IMR-90 (cell line): ENCODE data around the gene CNTFR. TPM values are rescaled to one million over a fixed set of nuclear protein-coding genes. Genes with fewer than 3 reads are reported as not detected.

Source experiments
- ATAC-seq: fragments of 200-7000 bp; cut with Tn5 transposase; 2 replicates; pipeline ENCODE4 v1.9.1; 2020; ENCODE audit warnings: low read depth, mild to moderate bottlenecking, moderate library complexity
- BruUV-seq: library from RNA; stranded (reverse); fragments of 400-500 nt; replicated peaks from 2 replicates; lab custom pipeline; 2021; lab: Mats Ljungman, UMichigan
- CTCF ChIA-PET: fragments of 300-600 bp; formaldehyde crosslinking; extraction: SDS; loops from one replicate; lab custom pipeline; 2021; ENCODE audit warnings: antibody characterized with exemption; lab: Yijun Ruan, JAX
- POLR2A ChIA-PET: fragments of 300-600 bp; sonication (Branson Sonifier 250); formaldehyde crosslinking; loops from one replicate; lab custom pipeline; 2022; ENCODE audit warnings: antibody characterized with exemption; ENCODE audit not compliant: unreplicated experiment; lab: Charles Lee
- DNase-seq: peaks from one replicate; pipeline ENCODE4 v3.0.0; 2013
- H2AFZ ChIP-seq: replicated peaks from 2 replicates; pipeline ENCODE3; 2013; ENCODE audit warnings: low read length, mild to moderate bottlenecking; ENCODE audit not compliant: poor library complexity
- H2AK5ac ChIP-seq: 2 replicates; pipeline ENCODE4 v1.6.1; 2013; ENCODE audit warnings: low read depth, low read length, inconsistent platforms
- H2AK9ac ChIP-seq: replicated peaks from 2 replicates; pipeline ENCODE3; 2013; ENCODE audit warnings: mild to moderate bottlenecking, low read depth, low read length, moderate library complexity; ENCODE audit not compliant: poor library complexity
- H2BK120ac ChIP-seq: 2 replicates; pipeline ENCODE4 v1.6.1; 2013; ENCODE audit warnings: low read depth, low read length, inconsistent platforms
- H2BK15ac ChIP-seq: 3 replicates; pipeline ENCODE4 v1.6.1; 2013; ENCODE audit warnings: low read depth, low read length, inconsistent platforms
- H2BK20ac ChIP-seq: 2 replicates; pipeline ENCODE4 v1.6.1; 2013; ENCODE audit warnings: low read depth, mild to moderate bottlenecking, inconsistent platforms, low read length, moderate library complexity
- H2BK5ac ChIP-seq: 2 replicates; pipeline ENCODE4 v1.6.1; 2013; ENCODE audit warnings: mild to moderate bottlenecking, low read depth, low read length, inconsistent platforms; ENCODE audit not compliant: poor library complexity, severe bottlenecking
- H3K14ac ChIP-seq: replicated peaks from 2 replicates; pipeline ENCODE4 v1.6.1; 2013; ENCODE audit warnings: low read depth, low read length, inconsistent platforms
- H3K18ac ChIP-seq: 2 replicates; pipeline ENCODE4 v1.6.1; 2013; ENCODE audit warnings: low read depth, low read length, control low read depth
- H3K23ac ChIP-seq: 2 replicates; pipeline ENCODE4 v1.6.1; 2013; ENCODE audit warnings: low read depth, low read length, inconsistent platforms
- H3K27ac ChIP-seq: 2 replicates; pipeline ENCODE4 v1.5.1; 2013; ENCODE audit warnings: mild to moderate bottlenecking, control low read depth, low read length; ENCODE audit not compliant: insufficient read depth
- H3K27me3 ChIP-seq: 2 replicates; pipeline ENCODE4 v1.6.1; 2013; ENCODE audit warnings: low read length; ENCODE audit not compliant: control insufficient read depth, insufficient read depth
- H3K36me3 ChIP-seq: 2 replicates; pipeline ENCODE4 v1.6.1; 2013; ENCODE audit warnings: low read length, mixed read lengths; ENCODE audit not compliant: control insufficient read depth, insufficient read depth
- H3K4ac ChIP-seq: 2 replicates; pipeline ENCODE4 v1.6.1; 2013; ENCODE audit warnings: low read depth, low read length, inconsistent platforms
- H3K4me1 ChIP-seq: 2 replicates; pipeline ENCODE4 v1.6.1; 2013; ENCODE audit warnings: low read length, mixed read lengths; ENCODE audit not compliant: control insufficient read depth, insufficient read depth
- H3K4me2 ChIP-seq: 2 replicates; pipeline ENCODE4 v1.6.1; 2013; ENCODE audit warnings: low read depth, mild to moderate bottlenecking, control low read depth, low read length, moderate library complexity
- H3K4me3 ChIP-seq: 2 replicates; pipeline ENCODE4 v1.5.1; 2013; ENCODE audit warnings: low read depth, mild to moderate bottlenecking, control low read depth, low read length, moderate library complexity; ENCODE audit not compliant: insufficient read depth
- H3K56ac ChIP-seq: 2 replicates; pipeline ENCODE4 v1.6.1; 2013; ENCODE audit warnings: low read length, inconsistent platforms; ENCODE audit not compliant: insufficient read depth; ENCODE audit errors: extremely low read depth
- H3K79me1 ChIP-seq, 2 experiments: 2 replicates each; pipeline ENCODE4 v1.6.1; 2013; ENCODE audit warnings: low read length in 2 of 2, inconsistent platforms in 1 of 2, low read depth in 1 of 2
- H3K9ac ChIP-seq: 2 replicates; pipeline ENCODE4 v1.6.1; 2013; ENCODE audit warnings: low read depth, low read length, control low read depth
- H3K9me1 ChIP-seq: 2 replicates; pipeline ENCODE4 v1.6.1; 2013; ENCODE audit warnings: low read length, inconsistent platforms; ENCODE audit not compliant: insufficient read depth
- H3K9me3 ChIP-seq: 2 replicates; pipeline ENCODE4 v1.6.1; 2013; ENCODE audit warnings: low read length; ENCODE audit not compliant: control insufficient read depth, insufficient read depth
- H4K20me1 ChIP-seq: 2 replicates; pipeline ENCODE4 v1.6.1; 2013; ENCODE audit warnings: low read length, inconsistent platforms; ENCODE audit not compliant: insufficient read depth
- H4K5ac ChIP-seq: 2 replicates; pipeline ENCODE4 v1.6.1; 2013; ENCODE audit warnings: mild to moderate bottlenecking, low read depth, low read length, control low read depth
- H4K8ac ChIP-seq, 2 experiments: 2 replicates each; pipeline ENCODE4 v1.6.1; 2013; ENCODE audit warnings: low read depth in 2 of 2, low read length in 2 of 2, control low read depth in 1 of 2, inconsistent platforms in 1 of 2
- H4K91ac ChIP-seq: 2 replicates; pipeline ENCODE4 v1.6.1; 2013; ENCODE audit warnings: low read depth, low read length, inconsistent platforms; ENCODE audit not compliant: insufficient read depth
- CHD1 ChIP-seq: IDR thresholded peaks from 2 replicates; pipeline ENCODE4 v1.6.1; 2012; ENCODE audit warnings: low read depth, low read length, improper control_type of control experiment
- USF2 ChIP-seq: fragments of 150-350 bp; IDR thresholded peaks from 2 replicates; pipeline ENCODE4 v1.6.1; 2017; ENCODE audit warnings: mild to moderate bottlenecking, antibody characterized with exemption, low read length, low read depth
- WGBS, 2 experiments: methylation state at CpG; one replicate each; pipeline versions ENCODE4 v1.1.5 to v1.1.7; 2013; ENCODE audit warnings: missing lambda C conversion rate in 2 of 2; ENCODE audit not compliant: insufficient read length in 1 of 2; ENCODE audit errors: extremely low coverage in 2 of 2; 5-methylcytosine and 5-hydroxymethylcytosine counted together
- dilution Hi-C: fragments of 300-500 bp; cut with HindIII; formaldehyde crosslinking; loops from one replicate; pipeline ENCODE4 v1.14.3; 2018; ENCODE audit warnings: low sequenced_read_pairs; ENCODE audit not compliant: unreplicated experiment
- in situ Hi-C: fragments of 300-500 bp; cut with MboI; formaldehyde crosslinking; loops from 3 replicates; pipeline ENCODE4 v1.14.3; 2019; ENCODE audit warnings: low sequenced_read_pairs, inconsistent platforms, mixed read lengths
- intact Hi-C: fragments of 100-400 bp; cut with micrococcal nuclease; formaldehyde crosslinking; loops from 2 replicates; pipeline ENCODE4 v1.10.0; 2022
- polyA plus RNA-seq, 3 experiments: library from polyadenylated mRNA; depleted of rRNA; stranded (reverse); fragments of >200 nt; gene quantifications; 2 replicates each; pipeline ENCODE4 v1.2.3, GENCODE V29; 2012; ENCODE audit warnings: low replicate concordance in 1 of 3
- total RNA-seq: library from RNA; depleted of rRNA; stranded (reverse); fragments of >200 nt; gene quantifications from 2 replicates; pipeline ENCODE4 v1.2.3, GENCODE V29; 2012

CNTFR gene
- total and polyA plus RNA-seq, 2 of the 4 experiments (the other 2 are of a cell fraction) = not detected

- POLR2A ChIA-PET = no interaction called here
- Histone ChIP-seq H2BK5ac (no peak overlapping the region), H3K56ac (no peak overlapping the region), H2AK5ac (no peak overlapping the region), H4K91ac (no peak overlapping the region), H2AFZ (no peak overlapping the region), H3K14ac (no peak overlapping the region), H3K27me3 (peaks cover 88% of the 10 kb centered on the region), H2BK20ac (no peak overlapping the region), H2AK9ac (no peak overlapping the region), H4K5ac (no peak overlapping the region), H2BK15ac (no peak overlapping the region), H3K79me1 (no peaks in the 10 kb centered on the region), H3K9me1 (0 out of 2 replicates have a peak, but pooled peaks cover 3% of the 10 kb centered on the region), H3K9ac (no peak overlapping the region), H4K20me1 (no peaks in the 10 kb centered on the region), H3K4me2 (no peak overlapping the region), H3K4me3 (no peak overlapping the region), H3K27ac (no peak overlapping the region), H3K18ac (no peak overlapping the region), H3K9me3 (no peaks in the 10 kb centered on the region), H3K36me3 (no peaks in the 10 kb centered on the region), H2BK120ac (no peak overlapping the region), H3K23ac (no peak overlapping the region), H3K4ac (no peak overlapping the region), H4K8ac (no peak overlapping the region), H3K4me1 (no peaks in the 10 kb centered on the region)
- CTCF ChIA-PET = no interaction called here
- WGBS, 2 experiments = no CpG with 5 or more reads among the region's 12 CpGs
- no peak for TF ChIP-seq CHD1
- TF ChIP-seq USF2 = no peak
- intact Hi-C loops (no loop called here), in situ Hi-C loops (no loop called here), dilution Hi-C loops (no loop called here)
- DNase-seq = no peak
- no TSS peak for BruUV-seq
- ATAC-seq = no peak
These were observed 15.0 kb downstream of the CNTFR start for GRCh38 chr9:34574571-34574970.
